HG03097 (cell line): Measurements from ENCODE around the gene LIPE.

Experiments
- ATAC-seq: cut with Tn5 transposase; IDR thresholded peaks from one replicate; pipeline ENCODE4 v1.9.1; 2021; ENCODE audit not compliant: unreplicated experiment, low FRiP score

Gene LIPE

GRCh38 chr19:42412661-42413076 is 14.5 kb downstream of the LIPE start:
- no peak for ATAC-seq

GRCh38 chr19:42412227-42412626 is 15.0 kb downstream of the LIPE start:
- ATAC-seq, result no peak

GRCh38 chr19:42411581-42412178 is 15.5 kb downstream of the LIPE start:
- ATAC-seq, result no peak

DNA sequence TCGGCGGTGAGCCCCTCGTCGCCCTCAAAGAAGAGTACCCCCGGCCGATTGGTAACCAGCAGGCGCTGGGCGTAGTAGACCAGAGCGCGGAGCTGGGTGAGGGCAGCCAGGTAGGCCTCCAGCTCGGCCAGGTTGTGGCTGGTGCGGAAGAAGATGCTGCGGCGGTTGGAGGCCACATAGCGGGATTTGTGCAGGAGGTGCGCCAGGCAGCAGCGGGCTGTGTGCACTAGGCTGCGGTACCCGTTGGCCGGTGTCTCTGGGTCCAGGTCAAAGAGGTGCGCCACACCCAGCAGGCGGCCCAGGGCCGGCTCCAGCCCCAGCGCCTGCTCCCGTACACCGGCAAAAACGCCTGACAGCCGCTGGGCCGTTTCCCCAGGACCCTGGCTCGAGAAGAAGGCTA is 16.8 kb downstream of the LIPE start:
- no peak for ATAC-seq

- ATAC-seq, result no peak
Observed at GRCh38 chr19:42409477-42409876, 17.7 kb downstream of the LIPE start.

- ATAC-seq, result no peak
Observed at GRCh38 chr19:42407816-42408175, 19.4 kb downstream of the LIPE start.

DNA sequence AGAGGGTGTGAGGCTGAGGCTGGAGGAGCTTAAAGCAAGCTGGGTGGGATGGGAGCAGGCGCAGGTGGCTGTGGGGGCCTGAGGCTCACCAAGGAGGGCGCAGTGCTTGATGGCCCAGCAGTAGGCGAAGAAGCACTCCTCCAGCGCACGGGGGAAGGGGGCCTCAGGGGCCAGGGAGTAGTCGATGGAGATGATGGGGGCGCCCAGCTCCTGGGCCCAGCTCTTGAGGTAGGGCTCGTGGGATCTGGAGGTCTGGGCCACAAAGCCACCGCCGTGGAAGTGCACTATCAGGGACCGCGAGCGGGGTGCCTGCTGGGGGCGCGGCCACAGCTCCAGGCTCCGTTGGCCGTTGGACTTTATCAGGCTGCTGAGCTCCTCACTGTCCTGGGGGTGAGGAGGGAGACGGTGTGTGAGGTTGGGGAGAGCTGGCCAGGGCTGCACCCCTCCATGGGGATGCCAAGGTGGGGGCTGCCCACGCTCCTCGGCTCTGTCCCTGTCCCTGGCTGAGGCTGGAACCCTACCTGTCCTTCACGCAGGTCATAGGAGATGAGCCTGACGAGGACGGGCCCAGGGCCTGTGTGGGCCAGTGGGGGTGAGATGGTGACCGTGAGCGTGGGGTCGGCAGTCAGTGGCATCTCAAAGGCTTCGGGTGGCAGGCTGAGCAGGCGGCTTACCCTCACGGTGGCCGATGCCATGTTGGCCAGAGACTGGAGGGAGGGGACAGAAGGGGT is 19.9 kb downstream of the LIPE start:
- ATAC-seq, result no peak

GRCh38 chr19:42406111-42406510 is 21.1 kb downstream of the LIPE start:
- ATAC-seq, result no peak

- ATAC-seq, result no peak
Observed at GRCh38 chr19:42403586-42403985, 23.6 kb downstream of the LIPE start.

GRCh38 chr19:42402376-42403116 is 24.6 kb downstream of the LIPE start:
- ATAC-seq, result no peak

- no peak for ATAC-seq
Observed at GRCh38 chr19:42401365-42402303, 25.6 kb downstream of the LIPE start.

DNA sequence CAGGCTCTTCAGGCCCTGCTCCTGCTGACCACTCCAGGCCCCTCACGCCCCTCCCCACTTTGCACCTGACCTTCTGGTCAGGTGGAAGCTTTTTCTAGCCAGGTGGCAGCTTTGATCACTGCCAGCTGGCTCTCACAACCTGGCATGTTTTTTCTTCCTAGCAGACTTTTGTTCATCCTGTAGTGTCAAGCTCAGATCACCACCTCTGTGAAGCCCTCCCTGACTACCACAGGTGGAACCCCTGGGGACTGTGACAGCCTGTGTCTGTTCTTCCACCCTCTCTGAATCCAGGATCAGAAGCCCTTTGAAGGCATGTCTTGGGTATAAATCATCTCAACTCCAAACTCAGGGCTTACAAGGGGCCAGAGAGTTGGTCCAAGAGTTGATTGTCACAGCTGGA is 26.8 kb downstream of the LIPE start:
- ATAC-seq, result no peak

GRCh38 chr19:42397263-42398166 is 29.7 kb downstream of the LIPE start:
- no peak for ATAC-seq

DNA sequence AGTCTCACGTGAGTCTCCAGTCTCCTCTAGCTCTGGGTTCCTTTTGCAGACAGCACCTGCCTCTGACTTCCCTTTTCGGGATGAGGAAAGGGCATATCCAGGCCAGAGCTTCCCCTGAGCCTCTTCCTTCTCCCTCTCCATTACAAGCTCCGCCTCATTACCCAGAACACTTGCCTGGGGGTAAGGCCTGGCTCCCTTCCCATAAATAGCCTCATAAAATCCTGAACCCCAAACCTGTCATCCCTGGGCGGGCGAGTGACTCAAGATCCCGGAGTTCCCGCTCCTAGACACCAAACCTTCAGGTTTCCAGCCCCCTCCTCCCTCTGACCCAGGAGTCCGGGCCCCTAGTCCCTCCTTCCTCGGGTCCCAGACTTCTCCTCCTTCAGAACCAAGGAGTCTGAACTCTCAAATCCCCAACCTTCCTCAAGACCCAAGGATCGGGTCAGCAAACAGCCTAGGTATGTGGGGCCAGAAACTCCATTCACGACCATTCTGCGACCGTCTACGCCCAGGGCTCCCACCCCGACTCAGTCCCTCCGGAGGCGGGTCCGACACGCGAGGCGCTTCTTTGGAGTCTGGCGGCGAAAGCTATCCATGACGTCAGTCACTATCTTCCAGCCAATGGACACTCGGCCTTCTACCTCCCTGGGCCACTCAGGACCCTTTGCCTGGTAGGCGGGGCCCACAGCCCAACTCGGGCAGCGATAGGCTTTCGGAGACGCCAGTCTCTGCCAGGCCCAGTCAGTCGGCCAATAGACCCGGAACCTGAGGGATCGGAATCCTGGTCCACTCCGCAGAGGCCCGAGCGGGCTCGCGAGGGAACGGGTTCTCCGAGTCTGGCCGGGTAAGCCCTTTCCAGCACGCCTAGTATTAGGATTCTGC is 30.6 kb downstream of the LIPE start:
- ATAC-seq, result peak; percentile 90

- ATAC-seq, result no peak
Observed at GRCh38 chr19:42394751-42395150, 32.4 kb downstream of the LIPE start.

- no peak for ATAC-seq
Observed at GRCh38 chr19:42392165-42392564, 35.0 kb downstream of the LIPE start.

GRCh38 chr19:42389899-42390298 is 37.3 kb downstream of the LIPE start, which contains the start of gene CNFN:
TSS of gene CNFN (minus strand) at chr19:42390297. CDS start at chr19:42389037, 1,260 bp downstream.
- ATAC-seq, result no peak

- ATAC-seq, result no peak
Observed at GRCh38 chr19:42388851-42389489, 38.2 kb downstream of the LIPE start.
